Measurements from ENCODE around the gene NRIP2. TPM values are rescaled to one million over a fixed set of nuclear protein-coding genes. Genes with fewer than 3 reads are reported as not detected.

NRIP2 gene
- total RNA-seq, 1 donor from 2014 or later = 0.61 TPM

- Histone ChIP-seq H3K36me3 (peaks cover 87% of the 10 kb centered on the region), H3K4me1 (no peaks in the 10 kb centered on the region), H3K27me3 (no peaks in the 10 kb centered on the region), H3K9me3 (no peaks in the 10 kb centered on the region), H3K4me3 (no peak overlapping the region), H3K27ac (no peak overlapping the region)
- TF ChIP-seq, protein P1, sequence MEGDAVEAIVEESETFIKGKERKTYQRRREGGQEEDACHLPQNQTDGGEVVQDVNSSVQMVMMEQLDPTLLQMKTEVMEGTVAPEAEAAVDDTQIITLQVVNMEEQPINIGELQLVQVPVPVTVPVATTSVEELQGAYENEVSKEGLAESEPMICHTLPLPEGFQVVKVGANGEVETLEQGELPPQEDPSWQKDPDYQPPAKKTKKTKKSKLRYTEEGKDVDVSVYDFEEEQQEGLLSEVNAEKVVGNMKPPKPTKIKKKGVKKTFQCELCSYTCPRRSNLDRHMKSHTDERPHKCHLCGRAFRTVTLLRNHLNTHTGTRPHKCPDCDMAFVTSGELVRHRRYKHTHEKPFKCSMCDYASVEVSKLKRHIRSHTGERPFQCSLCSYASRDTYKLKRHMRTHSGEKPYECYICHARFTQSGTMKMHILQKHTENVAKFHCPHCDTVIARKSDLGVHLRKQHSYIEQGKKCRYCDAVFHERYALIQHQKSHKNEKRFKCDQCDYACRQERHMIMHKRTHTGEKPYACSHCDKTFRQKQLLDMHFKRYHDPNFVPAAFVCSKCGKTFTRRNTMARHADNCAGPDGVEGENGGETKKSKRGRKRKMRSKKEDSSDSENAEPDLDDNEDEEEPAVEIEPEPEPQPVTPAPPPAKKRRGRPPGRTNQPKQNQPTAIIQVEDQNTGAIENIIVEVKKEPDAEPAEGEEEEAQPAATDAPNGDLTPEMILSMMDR (IDR thresholded peaks at IDR 0.05) = no peak
- no peak for ATAC-seq
- DNase-seq = no peak
- intact Hi-C loops (cut with DNase I) = no loop called here
Observed at GRCh38 chr12:2825132-2825531, 9.7 kb downstream of the NRIP2 start.

DNA sequence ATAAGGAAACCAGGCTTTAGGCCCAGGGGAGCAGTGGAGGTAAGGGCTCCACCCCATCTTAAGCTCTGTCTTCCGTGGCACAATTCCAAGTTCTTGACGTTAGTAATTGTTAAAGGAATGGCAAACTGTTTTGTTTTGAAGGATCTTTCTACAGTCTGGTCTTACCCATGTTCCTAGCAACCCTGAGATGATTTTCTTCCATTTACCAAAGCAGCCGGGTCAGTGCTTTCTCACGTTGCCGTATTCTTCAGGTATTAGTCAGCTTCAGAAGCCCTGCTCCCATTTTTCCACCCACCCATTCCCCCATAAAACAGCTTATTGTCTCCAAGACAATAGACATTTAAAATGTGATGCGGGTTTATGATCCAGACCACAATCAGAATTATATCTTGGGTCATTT is 10.3 kb downstream of the NRIP2 start:
- TF ChIP-seq, protein P1 (IDR thresholded peaks at IDR 0.05) = no peak
- ATAC-seq = no peak
- intact Hi-C loops (cut with DNase I) = no loop called here
- no peak for DNase-seq
- Histone ChIP-seq H3K9me3 (no peaks in the 10 kb centered on the region), H3K27ac (no peak overlapping the region), H3K4me1 (no peaks in the 10 kb centered on the region), H3K4me3 (no peak overlapping the region), H3K36me3 (peaks cover 89% of the 10 kb centered on the region), H3K27me3 (no peaks in the 10 kb centered on the region)

DNA sequence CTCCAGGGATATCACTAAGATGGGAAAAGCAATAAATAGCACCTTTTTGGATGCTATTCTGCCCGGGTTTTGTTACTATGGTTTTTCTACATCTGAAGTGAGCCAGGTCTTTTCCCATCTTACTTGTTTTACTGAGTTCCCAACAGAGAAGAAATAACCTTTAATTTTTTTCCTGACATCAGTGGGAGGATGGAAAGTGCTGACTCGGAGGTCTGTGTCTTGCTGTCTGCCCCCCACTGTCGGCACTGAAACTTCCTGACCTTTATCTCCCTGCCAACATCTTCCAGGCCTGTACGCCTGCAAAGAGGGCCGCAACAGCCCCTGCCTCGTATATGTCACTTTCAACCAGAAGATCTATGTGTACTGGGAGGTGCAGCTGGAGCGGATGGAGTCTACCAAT is 11.4 kb downstream of the NRIP2 start:
- H3K27me3 ChIP-seq = no peaks in the 10 kb centered on the region
- no peak overlapping the region for H3K27ac ChIP-seq
- H3K4me1 ChIP-seq = no peaks in the 10 kb centered on the region
- intact Hi-C loops (cut with DNase I) = no loop called here
- TF ChIP-seq, protein P1 (IDR thresholded peaks at IDR 0.05) = no peak
- peaks cover 97% of the 10 kb centered on the region for H3K36me3 ChIP-seq
- no peak for DNase-seq
- ATAC-seq = no peak
- H3K9me3 ChIP-seq = no peaks in the 10 kb centered on the region
- H3K4me3 ChIP-seq = no peak overlapping the region

- no peak overlapping the region for H3K4me3 ChIP-seq
- TF ChIP-seq, protein P1 (IDR thresholded peaks at IDR 0.05) = no peak
- intact Hi-C loops (cut with DNase I) = no loop called here
- no peaks in the 10 kb centered on the region for H3K27me3 ChIP-seq
- no peaks in the 10 kb centered on the region for H3K4me1 ChIP-seq
- DNase-seq = no peak
- H3K27ac ChIP-seq = no peak overlapping the region
- no peaks in the 10 kb centered on the region for H3K9me3 ChIP-seq
- ATAC-seq = no peak
- peaks cover 88% of the 10 kb centered on the region for H3K36me3 ChIP-seq
Observed at GRCh38 chr12:2820432-2820831, 14.4 kb downstream of the NRIP2 start.

DNA sequence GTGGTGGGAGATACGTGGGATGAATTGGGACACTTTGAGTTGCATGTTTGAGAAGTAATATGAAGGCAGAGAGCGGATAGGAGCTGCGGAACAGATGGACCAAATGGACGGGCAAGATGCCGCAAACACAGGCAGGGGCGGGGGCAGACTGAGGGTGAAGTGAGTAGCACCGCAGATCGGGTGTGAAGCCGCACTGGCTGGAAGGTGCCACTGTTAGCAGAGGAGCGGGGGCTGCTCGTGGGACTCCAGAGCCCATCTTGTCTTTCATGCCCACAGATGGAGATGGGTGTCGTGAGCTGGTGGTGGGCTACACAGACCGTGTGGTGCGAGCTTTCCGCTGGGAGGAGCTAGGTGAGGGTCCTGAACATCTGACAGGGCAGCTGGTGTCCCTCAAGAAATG is 15.0 kb downstream of the NRIP2 start:
- ATAC-seq (no peak), DNase-seq (no peak)
- peaks cover 82% of the 10 kb centered on the region for H3K36me3 ChIP-seq
- no peak overlapping the region for H3K4me3 ChIP-seq
- no peaks in the 10 kb centered on the region for H3K9me3 ChIP-seq
- no peaks in the 10 kb centered on the region for H3K4me1 ChIP-seq
- TF ChIP-seq, protein P1 (IDR thresholded peaks at IDR 0.05) = no peak
- intact Hi-C loops (cut with DNase I) = no loop called here
- H3K27ac ChIP-seq = no peak overlapping the region
- H3K27me3 ChIP-seq = no peaks in the 10 kb centered on the region
